ENCODE data around the gene BEST1.

Gene BEST1

GRCh38 chr11:61945191-61945590, 5.0 kb upstream of the BEST1 start:
- Histone ChIP-seq H3F3A (ENCODE audit: control insufficient read depth, insufficient read depth) (no peaks in the 10 kb centered on the region), H4K20me1 (ENCODE audit: control insufficient read depth, insufficient read depth, low read depth, low read length) (no peaks in the 10 kb centered on the region), H3K4me3 (ENCODE audit: low read length) (no peak overlapping the region), H3K9me3 (ENCODE audit: control insufficient read depth, insufficient read depth, low read length) (no peaks in the 10 kb centered on the region), H3K36me3 (ENCODE audit: control insufficient read depth, low read length) (no peaks in the 10 kb centered on the region), H3K27ac (ENCODE audit: low read depth, low read length) (no peak overlapping the region), H3K79me2 (ENCODE audit: control insufficient read depth, low read length) (no peaks in the 10 kb centered on the region), H3K9me2 (replicated peaks; ENCODE audit: control insufficient read depth, low read length) (no peaks in the 10 kb centered on the region), H3K4me2 (ENCODE audit: low read length) (no peak overlapping the region), H3K27me3 (ENCODE audit: control insufficient read depth, low read length) (peaks cover 2% of the 10 kb centered on the region; the same call in 1 of the 2 replicates), H3K4me1 (ENCODE audit: control insufficient read depth, low read length) (peaks cover 9% of the 10 kb centered on the region; the same call in 1 of the 2 replicates)
- no peak for TF ChIP-seq CTCF (IDR thresholded peaks at IDR 0.05; ENCODE audit: low read depth, low read length, poor library complexity, severe bottlenecking)
- no peak for TF ChIP-seq EZH2phosphoT487 (IDR thresholded peaks at IDR 0.05; ENCODE audit: borderline replicate concordance, low read length)

GRCh38 chr11:61946894-61947293, 3.3 kb upstream of the BEST1 start:
- Histone ChIP-seq H3F3A (ENCODE audit: control insufficient read depth, insufficient read depth) (no peaks in the 10 kb centered on the region), H3K27ac (ENCODE audit: low read depth, low read length) (no peak overlapping the region), H4K20me1 (ENCODE audit: control insufficient read depth, insufficient read depth, low read depth, low read length) (no peaks in the 10 kb centered on the region), H3K27me3 (ENCODE audit: control insufficient read depth, low read length) (peaks cover 2% of the 10 kb centered on the region; the same call in 1 of the 2 replicates), H3K9me2 (replicated peaks; ENCODE audit: control insufficient read depth, low read length) (no peaks in the 10 kb centered on the region), H3K4me1 (ENCODE audit: control insufficient read depth, low read length) (peaks cover 9% of the 10 kb centered on the region; the same call in 1 of the 2 replicates), H3K4me2 (ENCODE audit: low read length) (no peak overlapping the region), H3K36me3 (ENCODE audit: control insufficient read depth, low read length) (no peaks in the 10 kb centered on the region), H3K4me3 (ENCODE audit: low read length) (no peak overlapping the region), H3K9me3 (ENCODE audit: control insufficient read depth, insufficient read depth, low read length) (no peaks in the 10 kb centered on the region), H3K79me2 (ENCODE audit: control insufficient read depth, low read length) (no peaks in the 10 kb centered on the region)
- TF ChIP-seq CTCF (IDR thresholded peaks at IDR 0.05; ENCODE audit: low read depth, low read length, poor library complexity, severe bottlenecking) (no peak), EZH2phosphoT487 (IDR thresholded peaks at IDR 0.05; ENCODE audit: borderline replicate concordance, low read length) (no peak)

- Histone ChIP-seq H3K4me1 (ENCODE audit: control insufficient read depth, low read length) (peaks cover 9% of the 10 kb centered on the region; the same call in 1 of the 2 replicates), H3K4me2 (ENCODE audit: low read length) (no peak overlapping the region), H3K27ac (ENCODE audit: low read depth, low read length) (no peak overlapping the region), H3K27me3 (ENCODE audit: control insufficient read depth, low read length) (peaks cover 2% of the 10 kb centered on the region; the same call in 1 of the 2 replicates), H3K36me3 (ENCODE audit: control insufficient read depth, low read length) (no peaks in the 10 kb centered on the region), H3K4me3 (ENCODE audit: low read length) (no peak overlapping the region), H3K79me2 (ENCODE audit: control insufficient read depth, low read length) (no peaks in the 10 kb centered on the region), H3K9me3 (ENCODE audit: control insufficient read depth, insufficient read depth, low read length) (no peaks in the 10 kb centered on the region), H3F3A (ENCODE audit: control insufficient read depth, insufficient read depth) (no peaks in the 10 kb centered on the region), H4K20me1 (ENCODE audit: control insufficient read depth, insufficient read depth, low read depth, low read length) (no peaks in the 10 kb centered on the region), H3K9me2 (replicated peaks; ENCODE audit: control insufficient read depth, low read length) (no peaks in the 10 kb centered on the region)
- no peak for TF ChIP-seq EZH2phosphoT487 (IDR thresholded peaks at IDR 0.05; ENCODE audit: borderline replicate concordance, low read length)
- peak; percentile 96 for TF ChIP-seq CTCF (IDR thresholded peaks at IDR 0.05; ENCODE audit: low read depth, low read length, poor library complexity, severe bottlenecking)
Observed at GRCh38 chr11:61947486-61948210, 2.5 kb upstream of the BEST1 start.

Data from DOHH2 (cell line).